Hippocampal formation (tissue), 2 donors: ENCODE data around the gene TMCO1.
A peak's percentile ranks its signal among the peaks of the same experiment; 100 is the strongest.
"Not testable (repeated sequence)": the region's sequence is repeated elsewhere in the genome, so short reads cannot be mapped to it uniquely, and the experiment has no call there.

ENCODE experiments used
- DNase-seq, 2 donors: peaks; one replicate each; lab custom pipeline; 2025; lab: John Stamatoyannopoulos, UW

TMCO1 gene

DNA sequence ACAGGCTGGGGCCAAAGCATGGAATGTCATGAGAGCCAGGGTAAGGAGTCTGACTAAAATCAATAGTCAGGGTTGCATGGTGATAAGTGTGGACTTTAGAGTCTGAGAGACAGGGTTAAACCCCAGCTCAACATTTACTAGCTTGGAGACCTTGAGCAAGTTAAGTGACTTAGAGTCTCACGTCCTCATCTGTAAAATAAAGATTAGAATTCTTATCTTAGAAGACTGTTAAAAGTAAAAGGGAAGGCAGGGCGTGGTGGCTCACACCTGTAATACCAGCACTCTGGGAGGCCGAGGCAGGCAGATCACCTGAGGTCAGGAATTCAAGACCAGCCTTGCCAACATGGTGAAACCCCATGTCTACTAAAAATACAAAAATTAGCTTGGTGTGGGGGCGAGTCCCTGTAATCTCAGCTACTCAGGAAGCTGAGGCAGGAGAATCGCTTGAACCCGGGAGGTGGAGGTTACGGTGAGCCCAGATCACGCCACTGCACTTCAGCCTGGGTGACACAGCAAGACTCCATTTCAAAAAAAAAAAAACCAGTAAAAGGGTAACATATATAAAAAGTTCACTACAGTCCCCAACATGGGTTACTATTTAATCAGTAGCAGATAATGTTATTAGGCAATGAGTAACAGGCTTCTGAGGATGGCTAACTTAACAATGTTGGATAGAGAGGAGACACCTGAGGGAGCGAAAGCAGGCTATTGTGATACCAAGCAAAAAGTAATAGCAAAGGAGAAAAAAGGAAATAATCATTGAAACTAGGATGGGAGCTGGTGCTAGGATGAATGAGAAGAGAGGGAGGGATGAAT is 20.8 kb downstream of the TMCO1 start:
- DNase-seq, result no peak

DNA sequence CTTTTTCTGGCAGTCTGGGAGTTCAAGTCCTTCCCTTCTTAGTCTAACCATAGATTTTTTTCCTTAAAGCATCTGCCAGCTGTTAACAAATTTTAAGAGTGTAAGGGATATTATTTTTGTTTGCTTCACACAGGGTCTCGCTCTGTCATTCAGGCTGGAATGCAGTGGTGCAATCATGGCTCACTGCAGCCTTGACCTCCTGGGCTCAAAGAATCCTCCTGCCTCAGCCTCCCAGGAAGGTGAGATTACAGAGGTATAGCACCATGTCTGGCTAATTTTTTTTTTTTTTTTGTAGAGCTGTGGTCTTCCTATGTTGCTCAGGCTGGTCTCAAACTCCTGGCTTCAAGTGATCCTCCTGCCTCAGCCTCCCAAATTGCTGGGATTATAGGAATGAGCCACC is 23.8 kb downstream of the TMCO1 start:
- not testable (repeated sequence) for DNase-seq

DNA sequence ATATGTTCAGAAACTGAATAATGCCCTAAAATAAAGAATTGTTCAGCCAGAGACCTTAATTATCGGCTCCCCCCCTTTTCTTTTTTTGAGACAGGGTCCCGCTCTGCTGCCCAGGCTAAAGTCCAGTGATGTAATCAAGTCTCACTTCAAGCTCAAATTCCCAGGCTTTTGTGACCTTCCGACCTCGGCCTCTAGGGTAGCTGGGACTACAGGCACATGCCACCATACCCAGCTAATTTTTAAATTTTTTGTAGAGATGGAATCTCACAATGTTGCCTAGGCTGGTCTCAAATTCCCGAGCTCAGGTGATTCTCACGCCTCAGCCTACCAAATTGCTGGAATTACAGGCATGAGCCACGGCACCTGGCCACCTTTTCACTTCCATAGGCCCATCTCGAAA is 26.5 kb downstream of the TMCO1 start:
- no peak for DNase-seq

DNA sequence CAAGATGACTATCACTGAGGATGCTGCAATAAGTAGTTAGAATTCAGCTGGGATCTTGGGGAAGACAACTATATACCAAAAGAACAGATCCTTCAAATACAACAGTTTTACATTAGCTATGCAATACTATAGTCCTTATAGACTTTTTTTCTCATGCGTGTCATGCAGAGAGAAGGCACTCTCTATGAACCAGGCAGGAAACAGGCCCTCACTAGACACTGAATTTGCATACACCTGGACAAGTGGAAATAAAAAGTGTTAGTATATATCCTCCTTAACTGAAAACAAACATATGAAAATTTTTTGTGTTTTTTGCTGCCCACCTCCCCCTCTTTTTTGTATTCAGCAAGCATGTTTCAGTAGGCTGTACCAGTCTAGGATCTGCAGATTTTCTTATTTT is 29.9 kb downstream of the TMCO1 start:
- no peak for DNase-seq

DNA sequence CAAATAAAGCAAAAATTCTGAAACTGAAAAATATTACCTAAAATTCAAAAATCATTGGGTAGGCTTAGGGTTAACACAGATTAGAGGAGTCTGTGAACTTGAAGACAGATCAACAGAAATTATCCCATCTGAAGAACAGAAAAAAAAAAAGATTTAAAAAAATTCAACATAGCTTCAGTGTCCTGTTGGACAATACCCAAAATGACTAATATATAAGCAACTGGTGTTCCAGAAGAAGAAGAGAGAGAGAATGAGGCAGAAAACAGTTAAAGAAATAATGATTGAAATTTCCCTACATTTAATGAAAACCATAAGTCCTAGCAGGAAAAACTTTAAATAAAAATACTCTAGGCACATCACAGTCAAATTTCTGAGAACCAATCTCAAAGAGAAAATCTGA is 31.5 kb downstream of the TMCO1 start:
- no peak for DNase-seq

DNA sequence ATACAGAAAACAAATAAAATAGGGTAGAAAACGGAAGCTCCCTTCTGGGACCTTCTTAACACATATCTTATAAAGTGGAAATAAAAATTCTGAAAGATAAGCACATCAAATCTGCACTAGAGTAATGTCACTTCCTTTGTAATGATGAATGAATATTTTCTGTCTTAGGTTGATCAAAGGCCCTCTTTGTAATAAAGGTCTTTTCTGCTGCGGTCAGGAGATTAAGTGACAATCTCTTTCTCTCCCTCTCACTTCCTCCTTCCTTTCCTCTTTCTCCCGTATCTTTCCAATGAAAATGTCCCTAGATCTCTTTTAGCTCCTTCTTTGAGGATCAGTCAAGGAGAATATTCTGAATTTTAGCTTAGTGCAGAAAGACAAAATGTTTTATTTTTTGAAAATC is 33.8 kb downstream of the TMCO1 start:
- no peak for DNase-seq

DNA sequence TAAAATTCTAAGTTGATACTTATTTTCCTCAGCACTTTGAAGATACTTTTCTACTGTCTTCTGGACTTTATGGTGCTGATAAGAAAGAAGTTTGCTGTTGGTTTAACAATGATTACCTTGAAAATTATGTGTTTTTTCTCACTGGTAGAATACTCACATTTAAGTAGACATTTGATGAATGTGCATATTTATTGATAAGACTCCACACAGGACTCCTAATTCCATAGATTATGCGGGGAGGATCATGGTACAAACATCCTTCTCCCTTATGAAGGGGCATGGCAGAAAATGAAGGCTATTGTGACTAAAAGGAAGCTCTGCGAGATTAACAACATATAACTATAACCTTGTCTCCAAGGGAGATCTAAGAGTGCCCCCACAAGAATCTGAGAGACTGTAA is 41.8 kb downstream of the TMCO1 start:
- no peak for DNase-seq

DNA sequence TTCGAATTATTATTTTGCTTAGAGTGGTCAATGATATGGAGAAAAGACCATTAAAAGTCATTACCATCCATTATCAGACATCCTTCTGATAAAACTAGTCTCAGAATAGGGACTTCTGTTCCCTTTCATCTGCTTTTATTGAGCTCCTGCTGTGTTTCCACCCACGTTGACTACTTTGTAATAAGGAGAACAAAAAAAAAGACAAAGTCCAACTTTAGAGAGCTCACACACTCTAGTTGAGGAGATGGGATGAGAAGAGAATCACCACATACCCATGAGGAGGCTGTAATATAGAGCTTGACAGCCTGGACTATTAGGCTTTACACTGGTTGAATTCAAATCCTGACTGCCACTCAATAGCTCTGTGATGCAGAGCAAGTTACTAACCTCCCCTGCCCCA is 42.5 kb downstream of the TMCO1 start:
- DNase-seq, result no peak

DNA sequence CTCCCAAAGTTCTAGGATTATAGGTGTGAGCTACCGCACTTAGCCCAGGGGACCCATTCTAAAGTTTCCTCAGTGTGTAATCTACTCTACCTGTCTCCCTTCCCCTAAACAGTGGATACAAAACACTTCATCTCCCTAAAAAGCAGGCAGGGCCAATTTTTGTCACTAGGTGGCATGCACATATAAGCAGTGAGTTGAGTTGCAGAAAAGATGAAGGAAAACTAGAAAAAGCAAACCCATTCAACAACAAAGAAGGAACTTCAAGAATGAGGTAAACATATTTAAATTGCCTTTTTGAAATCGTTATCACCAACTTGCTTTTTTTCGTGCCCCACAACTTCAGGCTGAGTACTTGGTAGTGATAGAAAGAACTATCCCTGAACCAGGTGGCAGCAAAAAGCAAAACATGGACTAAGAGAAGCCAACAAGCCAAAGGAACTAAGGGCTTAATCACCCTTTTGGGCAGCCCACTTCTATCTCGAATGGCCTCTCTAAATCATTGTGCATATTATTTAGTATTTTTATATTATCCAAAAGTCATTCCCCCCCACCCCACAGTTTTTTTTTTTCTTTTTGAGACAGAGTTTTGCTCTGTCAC is 50.7 kb downstream of the TMCO1 start:
- DNase-seq, result peak; percentile 8 to 60

DNA sequence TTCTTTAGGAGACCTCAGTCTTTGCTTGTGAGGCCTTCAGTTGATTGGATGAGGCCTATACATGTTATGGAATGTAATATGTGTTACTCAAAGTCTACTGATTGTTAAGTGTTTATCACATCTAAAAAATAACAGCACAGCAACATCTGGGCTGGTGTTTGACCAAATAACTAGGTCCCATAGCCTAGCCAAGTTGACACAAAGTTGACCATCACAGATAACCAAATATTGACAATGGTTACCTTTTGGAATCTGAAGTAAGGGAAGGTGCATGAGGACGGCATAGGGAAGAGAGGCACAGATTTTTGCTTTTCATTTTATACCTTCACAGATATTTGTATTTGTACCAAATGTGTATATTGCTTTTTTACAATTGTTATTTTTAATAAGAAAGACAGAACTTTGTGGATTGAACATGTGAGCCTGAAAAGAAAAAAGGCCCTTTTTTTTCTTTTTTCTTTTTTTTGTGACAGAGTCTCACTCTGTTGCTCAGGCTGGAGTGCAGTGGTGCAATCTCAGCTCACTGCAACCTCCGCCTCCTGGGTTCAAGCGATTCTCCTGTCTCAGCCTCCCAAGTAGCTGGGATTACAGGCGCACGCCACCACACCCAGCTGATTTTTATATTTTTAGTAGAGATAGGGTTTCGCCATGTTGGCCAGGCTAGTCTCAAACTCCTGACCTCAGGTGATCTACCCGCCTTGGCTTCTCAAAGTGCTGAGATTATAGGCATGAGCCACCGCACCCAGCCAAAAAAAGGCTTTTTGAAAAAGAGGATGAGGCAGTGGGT is 52.2 kb downstream of the TMCO1 start:
- DNase-seq, result not testable (repeated sequence)

DNA sequence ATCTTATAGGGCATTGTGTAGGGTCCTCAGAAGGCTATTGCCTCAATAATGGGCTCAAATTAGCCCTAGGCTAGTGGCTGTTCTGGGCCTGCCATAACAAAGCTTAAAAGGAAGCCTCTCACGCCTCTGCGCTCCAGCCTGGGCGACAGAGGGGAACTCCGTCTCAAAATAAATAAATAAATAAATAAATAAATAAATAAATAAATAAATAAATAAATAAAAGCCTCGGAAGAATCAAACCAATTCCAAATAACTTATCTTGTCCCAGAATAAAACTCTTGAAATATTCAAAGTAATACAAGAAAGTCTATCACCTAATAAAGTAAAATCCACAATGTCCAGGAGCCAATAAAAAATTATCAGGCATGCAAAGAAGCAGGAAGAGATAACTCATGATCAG is 55.9 kb downstream of the TMCO1 start:
- DNase-seq, result no peak

DNA sequence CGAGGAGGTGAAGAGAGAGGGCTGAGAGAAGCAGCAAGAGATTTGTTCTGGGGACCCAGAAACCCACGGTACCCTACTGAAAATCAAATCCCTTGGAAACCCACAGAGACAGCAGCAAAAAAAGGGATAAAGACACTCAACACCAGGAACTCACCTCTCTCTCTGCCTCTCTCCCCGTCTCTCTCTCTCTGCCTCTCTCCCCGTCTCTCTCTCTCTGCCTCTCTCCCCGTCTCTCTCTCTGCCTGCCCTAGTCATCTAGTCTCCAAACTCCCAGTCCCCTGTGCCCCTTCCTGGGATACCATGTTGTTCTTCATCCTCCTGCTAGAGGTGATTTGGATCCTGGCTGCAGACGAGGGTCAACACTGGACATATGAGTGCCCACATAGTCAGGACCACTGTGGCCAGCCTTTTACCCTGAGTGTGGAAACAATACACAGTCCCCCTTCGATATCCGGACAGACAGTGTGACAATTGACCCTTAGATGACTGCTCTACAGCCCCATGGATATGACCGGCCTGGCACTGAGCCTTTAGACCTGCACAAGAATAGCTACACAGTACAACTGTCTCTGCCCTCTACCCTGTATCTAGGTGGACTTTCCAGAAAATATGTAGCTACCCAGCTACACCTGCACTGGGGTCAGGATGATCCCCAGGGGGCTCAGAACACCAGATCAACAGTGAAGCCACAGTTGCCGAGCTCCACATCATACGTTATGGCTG is 60.5 kb downstream of the TMCO1 start:
- no peak for DNase-seq

DNA sequence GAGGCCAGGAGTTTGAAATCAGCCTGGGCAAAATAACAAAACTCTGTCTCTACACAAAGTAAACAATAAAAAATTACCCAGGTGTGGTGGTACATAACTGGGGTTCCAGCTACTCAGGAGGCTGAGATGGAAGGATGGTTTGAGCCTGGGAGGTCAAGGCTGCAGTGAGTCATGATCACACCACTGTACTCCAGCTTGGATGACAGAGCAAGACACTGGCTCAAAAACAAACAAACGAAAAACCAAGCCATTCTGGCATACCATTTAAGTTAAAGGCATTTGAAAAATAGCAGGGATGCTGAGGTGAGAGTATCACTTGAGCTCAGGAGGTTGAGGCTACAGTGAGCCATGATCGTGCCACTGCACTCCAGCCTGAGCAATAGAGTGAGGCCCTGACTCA is 65.0 kb downstream of the TMCO1 start:
- no peak for DNase-seq

DNA sequence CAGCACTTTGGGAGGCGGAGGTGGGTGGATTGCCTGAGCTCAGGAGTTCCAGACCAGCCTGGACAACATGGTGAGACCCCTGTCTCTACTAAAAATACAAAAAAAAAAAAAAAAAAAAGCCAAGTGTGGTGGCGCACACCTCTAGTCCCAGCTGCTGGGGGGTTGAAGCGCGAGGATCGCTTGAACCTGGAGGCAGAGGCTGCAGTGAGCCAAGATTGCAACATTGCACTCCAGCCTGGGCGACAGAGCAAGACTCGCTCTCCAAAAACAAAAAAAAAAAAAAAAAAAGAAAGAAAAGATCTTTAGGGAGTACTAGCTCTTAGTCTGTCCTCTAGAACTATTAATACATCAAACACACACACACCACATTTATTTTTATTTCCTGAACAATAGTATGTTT is 66.7 kb downstream of the TMCO1 start:
- DNase-seq, result not testable (repeated sequence)

DNA sequence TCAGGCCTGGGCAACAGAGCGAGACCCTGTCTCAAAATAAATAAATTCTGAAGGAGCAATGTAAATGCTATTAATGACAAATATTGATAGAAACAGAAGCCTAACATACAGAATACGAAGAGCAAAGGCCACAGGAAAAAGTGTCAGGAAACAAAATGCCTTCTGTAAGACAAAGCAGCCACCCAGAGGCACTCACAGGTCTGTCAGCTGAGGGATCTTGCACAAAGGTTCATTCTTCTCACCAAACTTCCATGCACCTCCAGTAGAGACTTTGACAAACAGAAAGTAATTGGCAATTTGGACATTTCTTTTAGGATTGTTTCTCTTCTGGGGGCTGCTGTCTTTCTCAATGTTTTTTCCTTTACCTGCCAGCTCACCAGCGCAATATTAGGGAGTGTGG is 69.1 kb downstream of the TMCO1 start:
- no peak for DNase-seq

DNA sequence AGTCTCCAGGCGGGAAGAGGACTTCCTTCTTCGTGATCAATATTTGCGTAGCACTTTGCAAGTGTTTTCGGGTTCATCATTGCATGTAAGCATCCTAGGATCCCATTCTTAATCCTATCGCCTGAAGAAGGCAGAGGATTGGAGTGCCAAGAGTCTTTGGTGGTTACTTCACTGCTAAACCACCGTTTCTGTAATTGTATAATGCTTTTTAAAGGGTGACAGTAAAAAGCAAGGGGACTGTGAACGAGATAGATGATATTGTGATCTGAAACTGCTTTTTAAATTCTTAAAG is 70.0 kb downstream of the TMCO1 start:
- no peak for DNase-seq

DNA sequence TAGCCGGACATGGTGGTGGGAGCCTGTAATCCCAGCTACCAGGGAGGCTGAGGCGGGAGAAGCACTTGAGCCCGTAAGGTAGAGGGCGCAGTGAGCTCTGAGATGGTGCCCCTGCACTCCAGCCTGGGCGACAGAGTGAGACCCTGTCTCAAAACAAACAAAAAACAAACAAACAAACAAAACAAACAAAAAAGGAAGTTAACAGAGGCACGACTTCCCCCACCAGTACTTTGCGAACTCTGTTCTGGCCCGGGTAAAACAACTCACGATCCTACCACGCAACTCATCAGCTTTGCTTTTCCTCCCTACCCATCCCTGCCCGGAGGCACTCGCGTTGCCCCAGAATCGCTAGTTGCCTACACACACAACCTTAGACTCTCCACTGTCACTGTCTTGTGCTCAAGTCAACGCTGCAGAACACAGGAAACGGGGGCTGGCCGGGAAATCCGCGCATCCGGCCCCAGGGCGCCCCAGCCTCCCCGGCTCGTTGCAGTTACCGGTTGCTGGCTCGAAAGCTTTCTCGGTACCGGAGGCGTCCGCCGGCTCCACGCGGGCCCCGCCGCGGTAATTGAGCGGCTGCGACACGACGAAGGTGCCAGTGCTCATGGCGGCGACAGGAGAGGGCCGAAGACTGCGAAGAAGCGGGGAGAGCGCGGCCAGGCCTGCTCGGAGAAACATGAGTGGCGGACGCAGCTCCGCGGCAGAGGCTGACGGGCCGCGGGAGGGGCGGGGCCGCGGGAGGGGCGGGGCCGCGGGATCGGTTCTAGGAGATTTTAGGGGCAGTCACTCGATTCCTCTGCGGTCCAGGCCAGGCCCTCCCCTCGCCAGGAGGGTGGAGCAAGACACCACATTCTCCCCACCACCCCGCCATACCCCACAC is 70.5 kb downstream of the TMCO1 start, which contains the start of gene ALDH9A1:
TSS of gene ALDH9A1 (minus strand) at position 682 of the 880 bp plus-strand sequence. CDS start at position 678, 4 bp downstream.
- DNase-seq, result peak; percentile 71 to 83

DNA sequence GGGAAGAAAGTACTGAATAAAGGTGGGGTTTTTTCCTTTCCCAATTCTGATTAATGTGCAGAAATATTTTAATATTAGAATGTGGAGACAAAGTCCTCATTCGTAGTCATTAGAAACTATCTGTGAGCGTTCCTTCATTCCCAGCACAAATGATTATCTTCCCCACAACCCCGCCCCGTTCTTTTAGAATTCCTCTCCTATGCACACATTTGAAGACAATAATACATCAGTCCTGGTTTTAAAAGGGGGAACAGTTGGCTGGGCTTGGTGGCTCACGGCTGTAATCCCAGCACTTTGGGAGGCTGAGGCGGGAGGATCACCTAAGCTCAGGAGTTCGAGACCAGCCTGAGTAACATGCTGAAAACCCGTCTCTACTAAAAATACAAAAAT is 71.2 kb downstream of the TMCO1 start:
- no peak for DNase-seq

DNA sequence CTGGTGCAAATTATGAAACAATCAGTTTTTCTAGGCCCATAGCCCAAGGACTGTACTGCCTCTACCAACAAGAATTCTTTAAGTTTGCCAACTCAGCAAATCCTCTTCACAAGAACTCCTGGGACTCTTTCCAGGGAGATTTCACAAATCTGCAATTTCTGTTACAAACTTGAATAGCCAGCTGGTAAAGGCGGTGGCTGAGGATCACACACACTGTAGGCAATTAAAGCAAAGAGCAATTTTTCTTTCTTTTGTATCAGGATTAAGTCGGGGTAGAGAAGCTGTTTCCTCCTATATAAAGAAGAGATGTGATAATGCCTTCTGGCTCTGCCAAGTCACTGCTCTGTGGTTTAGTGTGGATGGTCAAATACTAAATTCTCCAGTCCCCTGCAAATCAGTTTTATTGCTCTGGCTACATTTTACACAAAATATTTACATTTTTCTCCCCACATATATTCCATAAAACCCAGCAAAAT is 72.0 kb downstream of the TMCO1 start:
- peak in 1 of 2 donors; percentile 64 for DNase-seq

DNA sequence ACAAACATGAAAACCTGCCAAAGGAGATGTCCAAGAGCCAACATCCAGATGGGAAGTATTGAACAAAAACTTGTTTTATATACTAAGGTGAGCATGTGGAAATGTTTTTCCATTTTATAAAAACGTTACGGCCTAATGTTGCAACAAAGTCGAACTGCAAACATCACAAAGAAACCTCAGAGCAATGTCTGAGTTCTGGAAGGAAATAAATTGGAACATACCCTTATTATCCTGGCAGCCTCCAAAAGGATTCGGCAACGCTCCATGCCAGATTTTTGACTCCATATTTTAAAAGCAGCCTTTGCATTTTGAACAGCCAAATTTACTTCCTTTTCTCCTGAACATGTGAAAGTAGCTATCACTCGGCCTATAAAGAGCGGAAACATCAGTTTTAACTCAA is 73.6 kb downstream of the TMCO1 start:
- DNase-seq, result no peak

DNA sequence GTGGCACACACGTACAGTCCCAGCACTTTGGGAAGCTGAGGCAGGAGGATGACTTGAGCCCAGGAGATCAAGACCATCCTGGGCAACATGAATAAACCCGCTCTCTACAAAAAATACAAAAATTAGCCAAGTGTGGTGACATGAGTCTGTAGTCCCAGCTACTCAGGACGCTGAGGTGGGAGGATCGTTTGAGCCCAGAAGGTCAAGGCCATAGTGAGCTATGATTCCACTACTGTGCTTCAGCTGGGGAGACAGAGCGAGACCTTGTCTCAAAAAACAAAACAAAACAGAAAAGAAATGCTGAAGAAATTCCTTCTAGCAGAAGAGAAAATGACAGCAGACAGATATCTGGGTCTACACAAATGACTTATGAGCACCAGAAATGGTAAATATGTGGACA is 80.6 kb downstream of the TMCO1 start:
- no peak for DNase-seq
